HT1080 (cell line): ENCODE results near the gene SENP1. TPM values are rescaled to one million over a fixed set of nuclear protein-coding genes. Genes with fewer than 3 reads are reported as not detected.

Source experiments
- DNase-seq: peaks from one replicate; pipeline ENCODE4 v3.0.0-alpha.2; 2015; ENCODE audit warnings: low read depth
- total RNA-seq: library from RNA; depleted of rRNA; stranded (reverse); fragments of >200 nt; shearing (Covaris generic); gene quantifications from 2 replicates; pipeline ENCODE4 v1.2.3, GENCODE V29; 2014

The SENP1 gene
- total RNA-seq, 1 experiment from 2014 or later, result 27.5 TPM

DNA sequence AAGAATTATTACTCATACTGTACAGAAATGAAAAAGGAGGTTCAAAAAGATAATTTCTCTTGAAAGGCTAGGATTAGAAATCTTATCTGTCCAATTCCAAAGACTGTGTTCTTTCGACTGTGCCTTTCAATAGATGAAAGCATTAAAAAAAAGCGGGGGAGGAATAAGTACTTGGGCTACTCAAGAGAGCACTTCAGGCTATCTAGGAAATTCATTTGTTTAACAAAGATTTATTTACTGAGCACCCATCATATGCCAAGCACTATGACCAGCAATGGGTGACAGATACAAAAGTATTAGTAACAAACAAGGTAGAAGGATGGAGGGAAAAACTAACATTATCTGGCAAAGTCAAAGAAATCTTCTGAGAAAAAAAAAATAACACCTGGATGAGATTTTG lies 37.4 kb downstream of the SENP1 start:
- DNase-seq, result no peak

GRCh38 chr12:48067250-48067938 lies 38.5 kb downstream of the SENP1 start:
- DNase-seq, result no peak

DNA sequence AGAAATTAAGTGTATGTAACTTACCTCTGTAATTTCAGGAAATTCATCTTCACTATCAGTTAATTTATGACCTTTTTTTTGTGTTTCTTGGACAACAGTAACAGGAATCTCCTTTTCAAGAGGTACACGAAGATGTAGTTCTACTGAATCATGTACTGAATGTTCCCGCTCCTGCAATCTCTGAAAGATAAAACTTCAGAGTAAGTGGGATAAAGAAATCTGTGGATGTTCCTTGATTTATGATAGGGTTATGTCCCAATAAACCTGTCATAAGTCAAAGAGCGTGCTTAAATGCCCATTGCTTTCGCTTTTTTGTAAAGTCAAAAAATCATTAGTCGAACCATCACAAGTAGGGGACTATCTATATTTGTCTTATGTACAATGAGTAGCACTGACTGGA lies 40.8 kb downstream of the SENP1 start:
- DNase-seq, result no peak

GRCh38 chr12:48063530-48063929 lies 42.3 kb downstream of the SENP1 start:
- DNase-seq, result no peak

DNA sequence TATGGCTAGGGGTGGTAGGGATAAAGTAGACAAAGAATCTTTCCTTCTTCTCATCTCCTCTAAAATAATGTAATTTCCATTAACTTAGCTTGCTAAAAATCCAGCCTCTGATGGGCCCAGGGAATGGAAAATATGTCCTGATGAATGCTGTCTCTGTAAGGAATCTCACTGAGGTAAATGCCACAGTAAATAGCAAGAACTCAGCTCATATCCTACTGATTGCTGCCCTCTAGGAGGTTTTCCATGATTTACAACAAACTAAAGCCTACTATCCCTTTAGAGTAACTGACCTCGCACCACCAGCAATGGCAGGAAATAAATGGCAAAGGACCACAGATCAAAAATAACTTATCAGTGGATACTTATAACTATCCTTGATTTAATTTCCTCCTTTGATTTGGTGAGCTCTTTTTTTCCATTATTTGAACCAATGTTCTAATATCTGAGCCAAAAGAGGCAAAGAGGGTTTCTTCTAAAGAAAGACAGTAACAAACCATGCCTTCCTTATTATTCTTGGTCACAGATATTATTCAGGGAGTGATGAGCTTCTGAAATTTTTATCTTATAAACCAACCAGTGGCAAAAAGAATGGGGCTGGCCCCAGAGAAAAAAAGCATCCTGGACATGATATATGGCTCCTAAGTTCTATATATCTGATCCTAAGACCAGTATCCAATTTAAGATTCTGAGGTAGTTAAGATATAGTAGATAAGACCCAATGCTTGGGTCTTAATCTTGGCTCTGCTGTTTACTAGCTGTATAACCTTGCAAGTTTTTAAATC lies 43.8 kb downstream of the SENP1 start:
- no peak for DNase-seq

GRCh38 chr12:48060474-48060873 lies 45.4 kb downstream of the SENP1 start:
- no peak for DNase-seq

- DNase-seq, result no peak
These were observed 47.1 kb downstream of the SENP1 start for GRCh38 chr12:48058771-48059170.

- DNase-seq, result no peak
These were observed 50.7 kb downstream of the SENP1 start for GRCh38 chr12:48054955-48055821.

DNA sequence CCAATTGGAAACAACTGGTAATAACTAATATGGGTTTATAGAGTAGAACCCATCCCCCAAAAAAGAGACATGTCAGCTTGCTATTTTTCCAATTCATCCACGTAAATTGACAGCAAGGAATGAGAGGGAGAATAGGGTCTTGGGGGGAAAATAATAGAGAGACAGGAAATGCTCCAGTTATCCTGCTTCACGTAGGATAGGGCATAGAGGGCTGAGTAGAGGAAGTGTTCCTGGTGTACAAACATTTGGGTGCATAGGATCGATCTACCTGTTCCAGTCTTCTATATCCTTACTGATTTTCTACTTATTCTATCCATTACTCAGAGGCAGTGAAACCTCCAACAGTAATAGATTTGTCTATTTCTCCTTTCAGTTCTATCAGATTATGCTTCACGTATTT lies 52.0 kb downstream of the SENP1 start:
- no peak for DNase-seq

DNA sequence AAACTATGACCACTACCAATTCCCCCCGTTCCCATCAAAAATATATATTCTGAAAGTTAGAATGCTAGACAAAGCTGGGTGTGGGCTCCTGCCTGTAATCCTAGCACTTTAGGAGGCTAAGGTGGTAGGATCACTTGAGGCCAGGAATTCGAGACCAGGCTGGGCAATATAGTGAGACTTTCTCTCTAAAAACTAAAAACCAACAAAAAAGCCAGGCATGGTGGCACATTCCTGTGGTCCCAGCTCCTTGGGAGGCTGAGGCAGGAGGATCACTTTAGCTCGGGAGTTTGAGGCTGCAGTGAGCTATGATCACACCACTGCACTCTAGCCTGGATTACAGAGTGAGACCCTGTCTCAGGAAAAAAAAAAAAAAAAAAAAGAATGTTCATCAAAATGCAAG lies 52.8 kb downstream of the SENP1 start:
- DNase-seq, result no peak

DNA sequence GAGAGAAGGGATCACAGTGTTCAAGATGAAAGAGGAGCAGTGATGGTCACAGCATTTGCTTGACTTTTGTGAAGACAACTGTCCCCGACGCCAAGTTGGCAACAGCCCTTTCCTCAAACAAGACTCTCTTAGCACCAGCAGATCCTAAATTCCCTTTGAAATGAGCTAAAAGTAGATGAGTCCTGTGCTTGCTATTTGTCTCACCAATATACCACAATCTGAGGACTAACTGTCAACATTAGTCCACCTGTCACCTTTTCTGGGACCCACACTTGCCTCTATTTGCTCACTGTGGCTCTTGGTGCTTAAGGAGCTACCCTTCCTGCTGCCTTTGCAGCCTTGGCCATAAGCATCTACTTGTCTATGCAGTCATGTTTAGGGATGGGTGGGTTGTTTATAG lies 54.2 kb downstream of the SENP1 start:
- DNase-seq, result no peak

DNA sequence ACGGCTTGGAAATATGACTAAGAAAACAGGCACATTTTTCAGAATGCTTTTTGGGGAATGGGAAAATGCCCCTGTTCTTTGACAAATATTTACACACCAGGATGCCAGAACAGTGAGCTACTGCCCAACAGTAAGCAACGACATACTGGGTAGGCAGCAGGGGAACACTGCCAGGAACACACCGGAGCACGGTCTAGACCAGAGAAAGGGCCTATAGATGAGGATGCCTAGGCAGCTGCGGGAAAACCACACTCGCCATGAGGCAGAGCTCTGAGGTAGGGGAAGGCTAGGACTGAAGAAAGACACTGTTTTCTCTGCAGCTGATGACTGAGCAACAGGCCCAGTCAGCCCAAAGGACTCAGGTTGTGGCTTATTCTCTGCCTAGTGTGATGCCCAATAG lies 55.7 kb downstream of the SENP1 start:
- no peak for DNase-seq

DNA sequence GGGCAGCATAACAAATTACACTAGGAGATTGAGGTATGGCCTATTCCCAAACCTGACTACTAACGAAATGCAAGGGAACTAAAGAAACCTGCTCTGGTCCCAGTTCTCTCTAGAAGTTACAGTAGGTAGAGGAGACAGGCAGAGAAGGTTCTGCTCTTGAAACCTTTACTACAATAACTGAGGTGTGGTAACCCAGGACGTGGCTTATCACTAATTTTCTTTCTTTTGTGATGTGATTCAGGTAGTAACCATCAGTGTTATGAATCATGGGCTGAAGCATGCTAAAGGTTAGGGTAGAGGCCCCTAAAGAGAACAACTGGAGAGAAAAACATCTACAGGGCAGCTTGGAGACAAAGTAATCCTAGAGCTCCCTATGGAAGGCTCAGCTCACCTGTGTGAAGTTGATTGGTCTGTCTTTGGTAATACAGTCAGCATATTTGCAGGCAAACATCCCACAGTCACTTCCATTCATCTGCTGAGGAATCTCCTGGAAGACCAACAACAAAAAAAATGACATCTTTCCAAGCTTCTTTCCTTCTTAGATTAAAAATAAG lies 59.8 kb downstream of the SENP1 start:
- DNase-seq, result no peak

GRCh38 chr12:48045061-48045846 lies 60.6 kb downstream of the SENP1 start:
- DNase-seq, result no peak

DNA sequence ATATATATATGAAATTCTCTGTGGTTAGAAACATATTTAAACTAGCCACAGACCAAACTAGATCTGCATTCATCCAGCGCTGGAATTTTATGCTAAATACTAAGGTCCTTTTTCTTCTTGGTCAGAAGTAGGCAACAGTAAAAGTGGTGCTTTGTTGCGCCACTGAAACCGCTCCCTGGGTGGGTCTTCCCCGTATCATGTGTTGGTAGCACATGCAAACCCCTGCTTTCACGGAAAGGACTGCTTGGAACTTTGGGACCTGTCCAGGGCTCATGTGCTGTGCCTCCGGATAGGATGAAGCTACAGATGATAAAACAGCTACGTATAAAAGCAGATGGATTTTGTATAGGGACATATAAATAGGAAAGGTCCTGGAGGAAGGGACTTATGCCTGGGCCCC lies 61.5 kb downstream of the SENP1 start:
- no peak for DNase-seq

- DNase-seq, result no peak
These were observed 62.1 kb downstream of the SENP1 start for GRCh38 chr12:48043771-48044170.

- no peak for DNase-seq
These were observed 64.1 kb downstream of the SENP1 start for GRCh38 chr12:48041591-48042423.

- no peak for DNase-seq
These were observed 65.5 kb downstream of the SENP1 start for GRCh38 chr12:48040354-48040753.

GRCh38 chr12:48039151-48039550 lies 66.7 kb downstream of the SENP1 start:
- DNase-seq, result no peak

GRCh38 chr12:48038085-48038484 lies 67.8 kb downstream of the SENP1 start:
- DNase-seq, result no peak
